OCI-LY7 (cell line): ENCODE data around the gene CORO1C. TPM values are rescaled to one million over a fixed set of nuclear protein-coding genes. Genes with fewer than 3 reads are reported as not detected.

Source experiments
- BruUV-seq: library from RNA; stranded (reverse); fragments of 400-500 nt; replicated peaks from 2 replicates; lab custom pipeline; 2021; lab: Mats Ljungman, UMichigan
- CTCF ChIA-PET: fragments of 300-600 bp; sonication (Branson Sonifier 250); formaldehyde crosslinking; loops from one replicate; lab custom pipeline; 2022; ENCODE audit warnings: antibody characterized with exemption; ENCODE audit not compliant: unreplicated experiment; lab: Charles Lee
- POLR2A ChIA-PET: fragments of 300-600 bp; sonication (Branson Sonifier 250); formaldehyde crosslinking; loops from one replicate; lab custom pipeline; 2022; ENCODE audit warnings: antibody characterized with exemption; lab: Charles Lee
- DNase-seq: peaks from one replicate; pipeline ENCODE4 v3.0.0-alpha.2; 2015; ENCODE audit warnings: low spot score
- H2AFZ ChIP-seq: fragments of 200-600 bp; sonication (generic), shearing (Covaris generic); 2 replicates; pipeline ENCODE4 v1.6.1; 2014; ENCODE audit warnings: mild to moderate bottlenecking, antibody characterized with exemption, low read length, moderate library complexity
- H3K27ac ChIP-seq: fragments of 200-600 bp; sonication (generic); 2 replicates; pipeline ENCODE4 v1.5.1; 2014; ENCODE audit warnings: mixed run types, low read depth, mild to moderate bottlenecking, moderate library complexity, low read length, inconsistent platforms; ENCODE audit not compliant: poor library complexity, severe bottlenecking
- H3K36me3 ChIP-seq: fragments of 200-600 bp; sonication (generic); 2 replicates; pipeline ENCODE4 v1.6.1; 2014; ENCODE audit warnings: mild to moderate bottlenecking, antibody characterized with exemption, low read length, moderate library complexity, mixed read lengths; ENCODE audit not compliant: insufficient read depth
- H3K4me1 ChIP-seq: fragments of 200-600 bp; sonication (generic); 2 replicates; pipeline ENCODE4 v1.5.1; 2014; ENCODE audit warnings: mild to moderate bottlenecking, low read length; ENCODE audit not compliant: insufficient read depth, poor library complexity, severe bottlenecking
- H3K4me2 ChIP-seq: fragments of 200-600 bp; sonication (generic); 2 replicates; pipeline ENCODE4 v1.6.1; 2014; ENCODE audit warnings: mild to moderate bottlenecking, low read length
- H3K4me3 ChIP-seq: fragments of 200-600 bp; sonication (generic); 2 replicates; pipeline ENCODE4 v1.5.1; 2014; ENCODE audit warnings: mild to moderate bottlenecking, low read depth, low read length; ENCODE audit not compliant: poor library complexity, severe bottlenecking
- H3K79me2 ChIP-seq: fragments of 200-600 bp; sonication (generic); 2 replicates; pipeline ENCODE4 v1.6.1; 2016; ENCODE audit warnings: low read depth, mild to moderate bottlenecking, low read length, moderate library complexity, mixed read lengths; ENCODE audit not compliant: insufficient read depth
- H3K9me2 ChIP-seq: fragments of 200-600 bp; sonication (generic); 2 replicates; pipeline ENCODE4 v1.6.1; 2016; ENCODE audit warnings: mild to moderate bottlenecking, low read length, mixed read lengths; ENCODE audit not compliant: insufficient read depth
- H3K9me3 ChIP-seq: fragments of 200-600 bp; sonication (generic); 2 replicates; pipeline ENCODE4 v1.6.1; 2014; ENCODE audit warnings: mild to moderate bottlenecking, mixed run types, low read length, mixed read lengths
- H4K20me1 ChIP-seq: fragments of 200-600 bp; sonication (generic); 2 replicates; pipeline ENCODE4 v1.6.1; 2014; ENCODE audit warnings: mild to moderate bottlenecking, antibody characterized with exemption, low read length, moderate library complexity, mixed read lengths; ENCODE audit not compliant: insufficient read depth
- EZH2phosphoT487 ChIP-seq: fragments of 200-600 bp; sonication (generic); IDR thresholded peaks from 2 replicates; pipeline ENCODE4 v1.6.1; 2018; ENCODE audit warnings: low read depth, borderline replicate concordance, mild to moderate bottlenecking, mixed run types, antibody characterized with exemption, low read length, moderate library complexity, mixed read lengths
- intact Hi-C: fragments of 100-400 bp; cut with micrococcal nuclease; formaldehyde crosslinking; loops from one replicate; pipeline ENCODE4 v1.10.0; 2022; ENCODE audit not compliant: unreplicated experiment
- total RNA-seq, 2 experiments: library from RNA; depleted of rRNA in 1 of 2; stranded (reverse); fragments of >200 nt in 1 of 2; shearing (Covaris generic) in 1 of 2; gene quantifications; 2 replicates each; pipeline ENCODE4 v1.2.3, GENCODE V29; 2014 to 2022
- TF ChIP-seq, protein P1 (sequence below): fragments of 200-600 bp; sonication (generic); conservative IDR thresholded peaks from 2 replicates; pipeline ENCODE4 v1.5.1; 2014; ENCODE audit warnings: mild to moderate bottlenecking, antibody characterized with exemption, low read length, moderate library complexity, mixed read lengths

Gene CORO1C
- total RNA-seq, 2 experiments from 2014 or later = 74.7 to 148 TPM

DNA sequence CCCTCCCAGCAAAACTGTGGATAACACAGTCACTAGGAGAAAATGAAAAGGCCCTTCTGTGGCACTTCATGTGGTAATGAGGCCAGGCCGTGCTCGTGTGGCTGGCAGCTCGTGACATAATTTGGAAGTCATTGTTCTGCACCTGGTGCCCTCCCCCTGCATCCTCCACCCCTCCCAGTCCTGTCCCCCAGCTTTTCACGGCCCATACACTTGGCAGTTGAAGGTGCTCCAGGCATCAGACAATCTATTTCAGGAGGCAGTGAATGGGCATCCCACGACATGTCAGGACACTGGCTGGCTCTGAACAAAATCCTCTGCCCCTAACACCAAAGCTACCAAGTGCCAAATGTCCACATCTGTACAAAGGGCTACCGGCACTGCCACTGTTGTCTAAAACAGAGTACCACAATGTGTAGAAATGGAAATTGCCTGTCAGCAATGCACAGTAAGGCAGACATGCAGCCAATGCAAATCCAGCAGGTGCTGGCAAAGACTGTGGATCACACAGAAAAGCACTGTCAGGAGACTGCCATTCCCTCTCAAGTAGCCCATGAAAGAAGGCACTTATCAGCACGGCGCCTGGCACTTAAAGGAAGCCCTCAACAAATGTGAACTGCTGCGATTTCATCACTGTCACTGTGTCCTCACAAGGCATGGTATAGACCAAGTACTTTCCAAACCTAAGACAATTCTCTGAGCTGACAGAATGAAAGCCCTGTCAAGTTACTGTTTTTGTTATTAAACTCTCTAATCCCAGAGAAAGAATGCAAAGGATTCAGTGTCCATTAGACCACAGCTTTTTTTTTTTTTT is 39.1 kb downstream of the CORO1C start:
- DNase-seq = peak; percentile 33
- H3K9me3 ChIP-seq = no peaks in the 10 kb centered on the region
- peaks cover 40% of the 10 kb centered on the region for H3K36me3 ChIP-seq
- ChIA-PET CTCF (interaction anchor here (1.7 kb wide), 1 partner anchor 13 kb away, joined by 11 read pairs; no protein-coding TSS in a partner anchor), POLR2A (interaction anchor here (0.5 to 2.7 kb wide), 10 partner anchors 12 to 108 kb away, joined by 3 to 12 read pairs (median 4); no protein-coding TSS in a partner anchor)
- H3K9me2 ChIP-seq = no peaks in the 10 kb centered on the region
- H3K4me2 ChIP-seq = peak overlapping the region; percentile 73
- intact Hi-C loops = loop anchor here (2.0 kb wide), 1 partner anchor 21 kb away; no protein-coding TSS in a partner anchor
- TF ChIP-seq EZH2phosphoT487 = no peak
- TF ChIP-seq, protein P1, sequence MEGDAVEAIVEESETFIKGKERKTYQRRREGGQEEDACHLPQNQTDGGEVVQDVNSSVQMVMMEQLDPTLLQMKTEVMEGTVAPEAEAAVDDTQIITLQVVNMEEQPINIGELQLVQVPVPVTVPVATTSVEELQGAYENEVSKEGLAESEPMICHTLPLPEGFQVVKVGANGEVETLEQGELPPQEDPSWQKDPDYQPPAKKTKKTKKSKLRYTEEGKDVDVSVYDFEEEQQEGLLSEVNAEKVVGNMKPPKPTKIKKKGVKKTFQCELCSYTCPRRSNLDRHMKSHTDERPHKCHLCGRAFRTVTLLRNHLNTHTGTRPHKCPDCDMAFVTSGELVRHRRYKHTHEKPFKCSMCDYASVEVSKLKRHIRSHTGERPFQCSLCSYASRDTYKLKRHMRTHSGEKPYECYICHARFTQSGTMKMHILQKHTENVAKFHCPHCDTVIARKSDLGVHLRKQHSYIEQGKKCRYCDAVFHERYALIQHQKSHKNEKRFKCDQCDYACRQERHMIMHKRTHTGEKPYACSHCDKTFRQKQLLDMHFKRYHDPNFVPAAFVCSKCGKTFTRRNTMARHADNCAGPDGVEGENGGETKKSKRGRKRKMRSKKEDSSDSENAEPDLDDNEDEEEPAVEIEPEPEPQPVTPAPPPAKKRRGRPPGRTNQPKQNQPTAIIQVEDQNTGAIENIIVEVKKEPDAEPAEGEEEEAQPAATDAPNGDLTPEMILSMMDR = no peak
- BruUV-seq = no TSS peak
- H3K27ac ChIP-seq = peak overlapping the region; percentile 35
- H3K79me2 ChIP-seq = peaks cover 37% of the 10 kb centered on the region; the same call in 1 of the 2 replicates
- no peak overlapping the region; the same call in 1 of the 2 replicates for H2AFZ ChIP-seq
- peak overlapping the region; percentile 39 for H3K4me3 ChIP-seq
- peaks cover 37% of the 10 kb centered on the region for H3K4me1 ChIP-seq
- H4K20me1 ChIP-seq = no peaks in the 10 kb centered on the region

DNA sequence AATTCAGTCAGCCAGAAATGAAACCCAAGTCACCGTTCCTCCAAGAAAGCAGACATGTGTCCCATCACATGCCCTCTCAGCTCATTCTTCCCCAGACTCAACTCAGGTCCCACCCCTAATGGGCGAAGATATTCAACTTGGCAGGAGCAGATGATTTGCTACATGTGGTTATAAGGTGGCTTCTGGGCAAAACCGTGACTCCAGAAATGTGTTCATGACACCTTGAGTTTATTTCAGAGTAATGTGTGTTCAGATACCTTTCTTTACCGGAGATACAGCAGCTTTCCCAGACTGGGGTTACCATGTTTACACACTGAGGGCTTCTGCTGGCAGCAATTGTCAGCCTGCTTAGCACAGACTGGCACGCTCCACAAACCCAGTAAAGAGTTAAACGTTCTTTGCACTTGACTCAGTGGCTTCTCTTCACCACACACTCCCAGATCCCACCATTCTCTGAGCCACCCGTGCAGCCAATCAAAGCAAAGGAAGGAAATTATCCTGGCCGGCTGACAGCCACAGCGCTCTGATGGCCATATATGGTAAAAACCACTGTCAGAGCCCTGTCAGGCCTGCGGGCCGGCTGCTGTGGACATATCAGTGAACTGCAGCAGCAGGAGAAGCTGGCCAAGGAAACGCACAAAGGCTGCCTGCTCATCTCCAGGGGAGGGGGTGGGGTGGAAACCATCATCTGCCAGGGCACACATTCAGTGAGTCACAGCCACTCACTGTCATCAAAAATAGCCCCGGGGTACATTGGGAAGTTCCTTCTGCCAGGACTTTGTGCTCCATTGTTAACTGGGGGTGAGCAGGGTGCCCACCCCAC is 39.9 kb downstream of the CORO1C start:
- H3K4me1 ChIP-seq = peaks cover 37% of the 10 kb centered on the region
- ChIA-PET CTCF (interaction anchor here (1.0 to 1.7 kb wide), 4 partner anchors 12 to 27 kb away, joined by 4 to 11 read pairs (median 4); no protein-coding TSS in a partner anchor), POLR2A (interaction anchor here (0.5 to 2.7 kb wide), 11 partner anchors 12 to 151 kb away, joined by 3 to 12 read pairs (median 5); no protein-coding TSS in a partner anchor)
- intact Hi-C loops = loop anchor here (2.0 kb wide), 1 partner anchor 21 kb away; no protein-coding TSS in a partner anchor
- H3K4me2 ChIP-seq = peak overlapping the region; percentile 73
- peaks cover 37% of the 10 kb centered on the region; the same call in 1 of the 2 replicates for H3K79me2 ChIP-seq
- H3K4me3 ChIP-seq = peak overlapping the region; percentile 39
- peak; percentile 51 for DNase-seq
- H3K36me3 ChIP-seq = peaks cover 36% of the 10 kb centered on the region
- no TSS peak for BruUV-seq
- H4K20me1 ChIP-seq = no peaks in the 10 kb centered on the region
- no peaks in the 10 kb centered on the region for H3K9me3 ChIP-seq
- TF ChIP-seq, protein P1 = peak; percentile 25; the same call in 1 of the 2 replicates
- no peak for TF ChIP-seq EZH2phosphoT487
- H3K9me2 ChIP-seq = no peaks in the 10 kb centered on the region
- H2AFZ ChIP-seq = peak overlapping the region; percentile 38; the same call in 1 of the 2 replicates
- H3K27ac ChIP-seq = peak overlapping the region; percentile 35
